NCI-H345 (cell line): ENCODE measurements around the gene MED12L.
"Not testable (repeated sequence)": the region's sequence is repeated elsewhere in the genome, so short reads cannot be mapped to it uniquely, and the experiment has no call there.

Source experiments
- DNase-seq: peaks from one replicate; lab custom pipeline; 2025; lab: John Stamatoyannopoulos, UW

The MED12L gene

DNA sequence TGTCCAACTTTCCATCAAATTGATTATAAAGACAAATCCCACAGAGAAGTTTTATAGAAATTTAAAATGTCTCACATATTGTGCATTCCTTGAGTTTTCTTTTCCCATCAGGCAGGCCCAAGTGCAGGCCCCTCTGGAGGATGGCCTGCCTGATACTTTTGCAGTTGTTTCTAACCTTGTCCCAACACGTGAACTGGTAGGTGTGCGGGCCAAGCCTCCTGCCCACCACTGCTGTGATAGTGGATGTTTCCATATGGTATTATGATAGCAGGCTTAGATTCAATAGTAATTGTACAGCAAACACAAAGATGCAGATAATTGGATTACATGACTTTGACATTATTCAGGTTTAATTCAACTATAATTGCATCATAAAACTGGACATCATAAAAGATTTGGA is 297.6 kb downstream of the MED12L start:
- DNase-seq, result no peak

DNA sequence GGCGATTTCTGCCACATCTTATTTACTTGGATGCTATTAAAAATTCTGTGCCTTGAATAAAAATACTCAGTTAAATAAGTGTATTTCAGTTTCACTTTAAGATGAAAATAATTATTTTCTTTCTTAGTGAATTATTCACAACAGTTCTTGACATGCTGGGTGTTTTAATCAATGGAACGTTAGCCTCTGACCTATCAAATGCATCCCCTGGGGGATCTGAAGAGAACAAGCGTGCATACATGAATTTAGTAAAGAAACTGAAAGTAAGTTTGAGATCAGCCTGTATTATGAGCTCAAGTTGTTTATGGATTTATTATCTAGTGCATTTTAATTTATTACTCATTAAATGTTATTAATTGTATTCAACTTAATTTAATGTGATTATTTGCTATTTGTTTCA is 298.5 kb downstream of the MED12L start:
- DNase-seq, result no peak

DNA sequence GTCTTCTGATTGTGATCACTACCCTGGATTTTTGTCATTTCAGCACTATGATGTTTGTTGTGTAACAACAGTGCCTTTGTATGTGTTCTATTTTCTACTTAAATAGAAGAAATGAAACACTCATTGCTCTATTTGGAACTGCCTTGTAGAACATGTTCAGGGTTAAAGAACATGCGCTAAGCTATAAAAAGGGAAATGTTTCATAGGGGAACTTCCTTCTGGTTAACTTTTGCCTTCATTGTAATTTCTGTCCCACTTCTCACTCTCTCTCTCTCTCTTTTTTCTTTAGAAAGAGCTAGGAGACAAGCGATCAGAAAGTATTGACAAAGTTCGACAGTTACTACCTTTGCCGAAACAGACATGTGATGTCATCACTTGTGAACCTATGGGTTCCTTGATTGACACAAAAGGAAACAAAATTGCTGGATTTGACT is 299.3 kb downstream of the MED12L start, which contains the start of gene P2RY12:
Gene P2RY12, minus strand, starts transcription at position 13 of the 434 bp plus-strand sequence. CDS start 45,908 bp downstream, outside the sequence.
- no peak for DNase-seq

DNA sequence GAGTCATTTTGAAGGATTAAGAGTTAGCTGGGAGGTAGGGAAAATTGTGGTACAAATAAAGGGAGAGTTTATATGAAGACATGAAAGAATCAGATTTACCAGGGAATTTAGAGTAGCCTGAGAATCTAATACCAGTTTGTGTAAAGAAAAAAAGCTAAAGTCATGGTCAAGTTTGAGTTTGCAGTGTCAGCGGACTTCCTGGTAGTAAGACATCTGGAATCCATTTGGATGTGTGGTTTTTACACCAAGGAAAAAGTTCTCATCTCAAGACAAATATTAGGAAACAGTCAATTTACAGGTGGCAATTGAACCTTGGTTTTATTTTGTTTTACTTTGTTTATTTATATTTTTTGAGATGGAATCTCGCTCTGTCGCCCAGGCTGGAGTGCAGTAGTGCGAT is 300.6 kb downstream of the MED12L start:
- no peak for DNase-seq

DNA sequence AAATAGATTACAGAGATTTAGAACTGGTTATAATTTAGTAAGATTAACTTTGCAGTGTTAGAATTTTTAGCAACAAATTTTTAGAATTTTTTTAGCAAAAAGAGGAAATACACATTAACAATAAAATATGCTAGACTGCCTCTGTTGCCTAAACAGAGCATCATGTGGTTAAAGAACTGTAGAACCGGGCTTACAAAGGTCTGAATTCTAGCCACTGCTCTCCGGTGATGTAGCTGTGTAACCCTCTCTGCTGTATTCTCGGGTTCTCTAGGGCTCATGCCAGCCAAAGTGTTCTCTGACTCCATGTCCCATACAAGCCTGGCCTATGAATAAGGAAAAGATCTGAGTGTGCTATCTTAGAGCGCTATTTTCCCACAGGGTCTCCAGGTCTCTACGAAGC is 302.0 kb downstream of the MED12L start:
- DNase-seq, result no peak

DNA sequence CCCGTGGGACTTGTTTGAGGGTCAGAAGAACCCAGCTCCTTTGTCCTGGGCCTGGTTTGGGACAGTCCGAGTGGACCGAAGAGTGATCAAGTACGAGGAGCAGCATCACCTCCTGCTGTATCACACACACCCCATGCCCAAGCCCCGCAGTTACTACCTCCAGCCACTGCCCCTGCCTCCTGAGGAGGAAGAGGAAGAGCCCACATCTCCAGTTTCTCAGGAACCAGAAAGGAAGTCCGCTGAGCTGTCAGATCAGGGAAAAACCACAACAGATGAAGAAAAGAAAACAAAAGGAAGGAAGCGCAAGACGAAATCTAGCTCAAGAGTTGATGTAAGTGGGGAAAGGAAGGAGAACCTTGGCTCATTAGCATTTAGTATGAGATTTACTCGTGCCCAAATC is 302.4 kb downstream of the MED12L start:
- no peak for DNase-seq

DNA sequence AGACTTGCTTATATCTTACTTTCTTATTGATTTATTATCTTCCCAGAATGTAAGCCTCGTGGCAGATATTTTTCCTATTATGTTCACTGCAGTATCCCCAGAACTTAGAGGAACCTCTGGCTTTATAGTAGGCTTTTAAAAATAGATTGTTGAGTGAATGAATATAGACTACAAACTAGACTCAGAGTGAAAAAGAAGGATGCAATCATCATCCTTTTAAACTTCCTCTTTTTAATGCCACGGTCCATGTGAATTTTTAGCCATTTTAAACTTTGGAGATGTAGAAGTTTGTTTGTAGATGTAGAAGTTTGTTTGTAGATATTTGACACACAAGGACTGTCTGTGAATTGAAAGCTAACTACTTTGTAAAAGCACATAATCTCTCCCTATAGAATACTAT is 306.3 kb downstream of the MED12L start:
- no peak for DNase-seq

DNA sequence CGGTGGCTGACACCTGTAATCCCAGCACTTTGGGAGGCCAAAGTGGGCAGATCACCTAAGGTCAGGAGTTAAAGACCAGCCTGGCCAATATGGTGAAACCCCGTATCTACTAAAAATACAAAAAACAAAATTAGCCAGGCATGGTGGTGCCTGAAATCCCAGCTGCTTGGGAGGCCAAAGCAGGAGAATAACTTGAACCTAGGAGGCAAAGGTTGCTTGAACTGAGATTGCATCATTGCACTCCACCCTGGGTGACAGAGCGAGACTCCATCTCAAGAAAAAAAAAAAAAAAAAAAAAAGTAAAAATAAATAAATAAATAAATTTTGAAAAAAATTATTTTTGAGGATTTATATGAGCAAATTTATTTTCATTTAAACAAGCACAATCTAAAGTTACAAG is 306.7 kb downstream of the MED12L start:
- not testable (repeated sequence) for DNase-seq

DNA sequence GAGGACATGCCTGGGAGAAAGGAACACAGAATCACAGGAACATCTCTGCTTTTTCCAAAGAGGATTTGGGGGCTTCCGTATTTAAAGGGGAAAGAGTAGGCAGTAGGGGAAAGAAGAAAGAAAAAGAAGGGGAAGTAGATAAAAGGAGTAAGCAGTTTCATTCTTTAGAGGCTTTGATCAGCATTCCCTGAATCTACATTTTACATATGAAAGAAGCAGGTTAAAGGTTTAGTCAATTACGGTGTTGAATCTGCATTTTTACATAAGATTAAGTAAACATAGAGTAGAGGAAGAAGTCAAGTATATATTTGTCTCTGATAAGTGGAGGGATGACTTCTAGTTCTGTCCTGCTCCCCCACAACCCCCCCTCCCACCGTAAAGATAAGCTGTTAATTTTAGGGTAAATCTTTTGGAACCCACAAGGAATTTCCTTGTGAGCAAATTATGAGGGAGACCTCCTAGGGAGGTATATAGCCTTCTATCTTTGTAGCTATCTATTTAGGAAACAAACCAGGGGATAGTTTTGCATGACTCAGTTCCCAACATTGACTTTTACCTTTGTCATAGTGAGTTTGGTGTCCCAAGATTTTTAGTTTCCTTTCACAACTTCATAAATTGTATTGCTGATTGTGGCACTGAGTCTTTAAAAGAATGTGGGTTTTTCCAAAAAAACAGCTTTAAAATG is 307.8 kb downstream of the MED12L start:
- no peak for DNase-seq

DNA sequence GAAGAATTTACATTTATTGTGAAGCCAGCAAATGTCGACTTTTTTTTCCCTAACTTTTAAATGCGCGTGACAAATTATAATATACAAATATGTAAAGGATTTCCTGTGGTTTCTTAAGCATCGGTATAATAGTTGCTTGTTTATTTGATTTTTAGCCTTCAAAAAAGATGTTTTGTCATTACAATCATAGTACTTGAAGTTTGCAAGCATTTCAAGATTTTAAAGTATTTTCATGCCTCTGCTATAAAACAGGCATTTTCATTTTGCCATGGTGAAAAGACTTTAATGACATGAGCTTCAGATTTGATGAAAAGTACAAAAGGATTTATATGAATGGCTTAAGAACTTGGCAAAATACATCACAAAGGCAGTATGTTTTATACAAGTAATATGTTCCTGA is 308.5 kb downstream of the MED12L start:
- no peak for DNase-seq

DNA sequence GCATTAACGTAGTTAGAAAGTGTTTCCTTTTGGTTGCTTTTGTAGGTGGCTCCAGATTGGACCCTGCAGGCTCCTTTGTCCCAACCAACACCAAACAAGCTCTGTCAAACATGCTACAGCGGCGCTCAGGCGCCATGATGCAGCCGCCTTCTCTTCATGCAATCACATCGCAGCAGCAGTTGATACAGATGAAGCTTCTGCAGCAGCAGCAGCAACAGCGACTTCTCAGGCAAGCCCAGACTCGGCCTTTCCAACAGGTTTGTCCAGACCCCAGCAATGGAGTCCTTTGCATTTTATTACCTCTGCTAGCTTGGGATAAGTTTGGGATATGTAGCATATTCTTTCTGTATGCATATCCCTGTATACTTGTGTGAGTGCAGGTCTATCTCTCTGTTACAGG is 309.1 kb downstream of the MED12L start:
- DNase-seq, result no peak

DNA sequence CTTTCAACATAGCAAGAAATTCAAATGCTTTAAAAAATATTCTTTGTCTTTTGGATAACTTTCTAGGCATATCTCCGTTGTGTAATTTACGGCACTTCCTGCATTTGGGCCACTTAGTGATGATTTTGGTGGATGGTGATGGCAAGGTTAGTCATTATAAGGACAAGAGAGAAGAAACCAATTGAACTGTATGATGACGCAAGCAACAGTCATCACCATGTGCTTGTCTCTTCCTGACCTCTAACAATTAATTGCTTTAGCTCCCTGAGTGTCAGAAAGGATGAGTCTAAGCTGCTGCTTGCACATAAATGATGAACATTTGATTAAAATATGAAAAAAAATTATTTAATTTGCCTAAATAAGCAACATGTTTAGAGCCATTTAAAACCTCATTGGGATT is 310.3 kb downstream of the MED12L start:
- DNase-seq, result no peak

DNA sequence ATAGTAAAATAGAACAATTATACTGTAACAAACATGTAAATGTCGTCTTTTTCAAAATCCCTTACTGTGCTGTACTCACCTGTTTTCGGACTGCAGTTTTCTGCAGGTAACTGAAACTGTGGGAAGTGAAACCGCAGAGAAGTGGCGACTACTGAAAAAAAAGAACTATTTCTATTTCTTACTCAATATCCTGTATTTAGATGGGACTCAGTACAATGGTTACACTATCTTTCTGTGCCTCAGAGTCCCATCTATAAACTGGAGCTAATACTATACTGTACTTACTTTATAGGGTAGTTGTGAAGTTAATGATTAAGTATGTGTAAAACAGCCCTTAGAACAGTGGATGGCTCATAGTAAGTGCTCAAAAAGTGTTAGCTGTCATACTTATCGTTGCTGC is 313.4 kb downstream of the MED12L start:
- no peak for DNase-seq

DNA sequence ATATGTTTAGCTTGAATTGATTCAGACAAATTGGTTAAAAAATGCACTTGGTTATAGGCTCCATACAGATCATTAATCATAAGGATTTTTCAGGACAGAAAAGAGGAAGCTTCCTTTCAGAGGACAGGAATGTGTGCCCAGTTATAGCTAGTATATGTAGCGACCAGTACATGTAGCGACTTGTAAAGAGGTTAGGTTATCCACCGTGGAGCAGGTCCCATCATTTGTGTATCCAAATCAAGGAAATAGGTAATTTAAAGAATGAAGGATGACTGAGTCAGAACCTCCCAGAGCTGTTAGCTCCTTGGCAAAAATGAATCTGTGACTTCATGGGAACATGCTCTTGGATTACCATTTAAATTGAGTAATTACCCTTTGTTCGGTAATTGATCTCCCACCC is 314.9 kb downstream of the MED12L start:
- no peak for DNase-seq

DNA sequence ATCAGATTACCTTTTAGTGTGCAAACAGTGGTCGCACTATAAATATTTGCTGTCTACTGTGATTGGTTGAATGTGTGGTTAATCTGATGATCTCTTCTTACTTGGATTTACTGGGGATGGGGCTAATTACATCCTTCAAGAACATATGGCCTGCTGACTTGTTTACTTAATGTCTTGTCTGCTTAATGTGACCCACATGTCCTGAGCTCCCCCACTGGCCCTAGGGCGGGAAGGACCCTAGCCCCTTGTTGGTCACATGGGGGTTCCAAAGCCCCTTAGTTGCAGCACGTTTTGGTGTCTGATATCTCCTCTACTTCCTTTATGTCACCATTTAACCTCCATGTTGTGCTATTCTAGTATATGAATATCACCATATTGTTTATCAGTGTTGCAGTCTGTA is 316.9 kb downstream of the MED12L start:
- no peak for DNase-seq

DNA sequence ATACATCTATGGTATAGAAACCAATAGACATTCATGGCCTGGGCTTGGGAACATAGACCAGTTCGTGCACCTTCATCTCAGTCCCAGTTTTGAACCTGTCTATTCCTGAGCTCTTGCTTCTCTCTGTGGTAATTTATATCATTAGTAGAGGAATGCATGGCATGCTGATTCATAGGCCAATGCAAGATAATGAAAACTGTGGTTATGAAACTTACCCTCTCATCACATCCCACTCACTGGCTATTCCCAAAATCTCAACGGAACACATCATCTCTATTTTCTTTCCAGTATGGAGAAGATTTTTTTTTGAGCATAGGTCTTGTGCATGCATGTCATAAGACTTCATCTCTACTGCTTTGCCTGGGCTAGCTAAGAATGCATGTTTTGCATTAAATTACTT is 317.8 kb downstream of the MED12L start:
- DNase-seq, result no peak

DNA sequence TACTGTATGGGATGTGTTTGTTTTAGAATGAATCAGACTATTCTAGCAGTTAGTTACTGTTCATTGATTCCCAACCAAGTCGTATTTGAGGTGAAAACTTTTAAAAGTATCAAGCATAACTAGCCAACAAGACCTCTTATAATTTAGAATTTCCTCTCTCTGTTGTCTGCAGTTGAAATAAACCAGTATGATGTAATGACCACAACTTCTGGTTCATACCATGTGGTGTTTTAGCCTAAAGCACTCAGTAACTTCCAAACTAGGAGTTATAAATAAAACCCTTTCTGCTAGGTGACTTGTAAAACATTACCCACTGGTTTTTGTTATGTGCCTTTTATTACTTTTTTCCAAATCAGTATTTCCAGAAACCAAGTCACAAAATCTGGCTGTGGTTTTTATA is 318.9 kb downstream of the MED12L start:
- DNase-seq, result no peak

DNA sequence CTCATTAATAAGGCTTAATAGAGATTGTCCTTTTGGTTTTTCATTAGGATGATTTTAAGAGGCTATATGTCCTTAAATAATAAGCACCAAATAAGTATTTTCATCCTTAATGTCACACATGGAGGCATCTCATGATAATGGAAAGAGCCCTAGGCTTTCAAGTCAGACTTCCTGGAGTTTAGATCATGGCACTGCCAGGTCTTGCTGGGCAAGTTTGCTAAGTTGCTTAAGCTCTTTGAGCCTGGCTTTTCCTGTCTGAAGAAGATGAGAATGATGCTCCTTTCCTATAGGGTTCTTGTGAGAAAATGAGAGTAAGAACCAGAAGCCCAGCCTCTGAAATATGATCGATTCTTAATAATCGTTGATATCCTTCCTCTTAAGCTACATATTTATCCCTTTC is 322.5 kb downstream of the MED12L start:
- no peak for DNase-seq

DNA sequence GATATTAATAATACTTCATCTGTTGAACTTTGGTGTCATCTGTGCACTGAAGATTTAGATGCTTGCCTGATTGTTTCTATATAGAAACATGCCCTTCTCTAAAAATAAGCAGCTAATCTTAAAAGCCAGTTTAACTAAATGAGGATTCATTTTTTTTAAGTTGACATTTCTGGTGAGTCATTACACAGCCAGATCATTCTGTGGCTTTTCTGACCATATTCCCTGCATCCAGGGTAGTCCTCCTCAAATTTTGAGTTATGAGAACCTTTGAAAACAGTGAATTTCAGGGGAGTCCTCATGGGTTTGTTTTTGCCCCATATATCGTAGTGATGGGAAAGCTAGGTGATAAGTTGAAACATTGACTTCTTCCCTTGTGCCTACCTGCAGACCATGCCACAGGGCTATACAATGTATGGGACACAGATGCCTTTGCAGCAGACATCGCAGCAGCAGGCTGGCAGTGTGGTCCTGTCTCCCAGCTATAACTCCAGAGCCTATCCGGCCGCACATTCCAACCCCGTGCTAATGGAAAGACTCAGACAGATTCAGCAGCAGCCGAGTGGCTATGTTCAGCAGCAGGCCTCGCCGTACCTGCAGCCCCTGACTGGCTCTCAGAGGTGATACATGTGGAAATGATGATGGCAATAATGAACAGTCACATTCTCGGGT is 325.6 kb downstream of the MED12L start:
- DNase-seq, result no peak

DNA sequence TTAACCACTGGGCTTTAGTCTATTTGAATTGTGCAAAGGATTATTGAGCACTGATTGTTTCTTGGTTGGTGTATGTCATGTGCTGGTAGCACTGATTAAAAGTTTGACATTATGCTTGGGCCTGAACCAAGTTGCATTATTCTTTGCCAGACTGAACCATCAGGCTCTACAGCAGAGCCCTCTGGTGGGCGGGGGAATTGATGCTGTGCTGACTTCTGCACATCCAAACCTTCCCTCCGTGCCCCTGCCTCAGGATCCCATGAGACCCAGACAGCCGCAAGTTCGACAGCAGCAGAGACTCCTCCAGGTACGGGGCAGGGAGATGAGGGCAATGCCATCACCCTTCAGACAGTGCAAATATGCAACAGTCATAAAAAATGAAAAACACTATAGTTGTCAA is 327.5 kb downstream of the MED12L start:
- no peak for DNase-seq

DNA sequence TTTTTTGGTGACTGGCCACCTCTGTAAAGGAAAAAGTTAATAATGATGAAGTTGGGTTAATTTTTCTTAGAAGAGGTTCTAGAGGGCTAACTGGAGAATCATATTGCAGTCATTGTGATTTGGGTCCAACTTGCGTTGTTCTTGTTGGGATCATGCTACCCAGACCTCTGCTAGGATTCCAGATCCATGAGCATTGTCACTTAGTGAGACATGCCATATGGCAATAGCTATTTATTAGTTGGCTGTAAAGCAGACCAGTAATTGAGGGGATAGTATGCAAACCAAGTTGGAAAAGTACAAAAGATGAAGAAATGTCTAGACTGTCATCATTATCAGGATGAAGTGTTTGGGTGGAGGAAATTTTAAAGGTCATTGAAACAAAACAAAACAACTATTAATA is 329.8 kb downstream of the MED12L start:
- DNase-seq, result no peak

DNA sequence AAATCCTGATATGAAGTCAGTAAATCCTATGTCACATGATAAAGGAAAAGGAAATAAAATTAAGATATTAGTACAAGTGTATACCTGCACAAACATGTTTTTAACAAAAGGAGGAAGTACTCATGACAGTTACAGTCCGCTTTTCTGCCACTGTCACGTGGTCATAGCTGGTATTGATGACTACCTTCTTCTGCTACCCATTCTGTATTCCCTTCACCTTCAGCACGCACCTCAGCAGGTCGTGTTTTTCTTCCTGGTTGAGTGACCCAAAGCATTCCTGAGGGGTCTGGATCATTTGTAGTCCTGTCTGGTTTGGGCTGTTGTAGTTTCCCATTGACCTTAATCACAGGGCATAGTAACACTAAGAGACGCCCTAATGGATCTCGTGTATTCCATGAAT is 334.3 kb downstream of the MED12L start:
- DNase-seq, result no peak

DNA sequence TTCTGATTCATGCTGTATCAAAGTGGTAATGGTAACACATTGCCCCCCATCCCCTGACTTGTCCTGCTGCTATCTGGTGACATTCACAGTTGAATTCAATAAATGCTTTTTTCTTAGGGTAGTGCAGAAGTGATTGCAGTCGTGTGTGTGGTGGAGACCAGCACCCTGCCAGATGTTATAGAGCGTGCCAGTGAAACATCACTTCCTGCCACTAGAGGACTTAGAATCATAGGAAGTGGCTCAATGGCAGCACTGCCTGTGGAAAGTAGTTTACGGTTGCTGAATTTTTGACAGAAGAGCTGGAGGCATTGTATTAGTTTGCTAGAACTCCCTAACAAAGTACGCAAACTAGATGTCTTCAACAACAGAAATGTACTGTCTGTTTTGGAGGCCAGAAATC is 336.5 kb downstream of the MED12L start:
- DNase-seq, result no peak

DNA sequence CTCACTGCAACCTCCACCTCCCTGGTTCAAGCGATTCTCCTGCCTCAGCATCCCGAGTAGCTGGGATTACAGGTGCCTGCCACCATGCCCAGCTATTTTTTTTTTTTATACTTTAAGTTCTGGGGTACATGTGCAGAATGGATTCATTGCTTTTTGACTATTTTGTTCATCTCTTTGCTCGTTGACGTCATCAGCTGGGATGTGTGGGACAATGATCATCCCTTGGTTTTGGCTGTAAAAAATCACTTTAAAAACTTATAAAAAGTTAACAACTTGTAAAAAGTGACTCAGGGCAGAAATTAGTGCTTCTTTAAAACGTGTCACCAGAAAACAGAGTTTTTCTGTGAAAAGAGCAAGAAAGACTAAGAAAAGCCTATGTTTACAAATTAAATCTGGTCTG is 337.6 kb downstream of the MED12L start:
- DNase-seq, result no peak
